ENCODE measurements around the gene PPP1R7. TPM values are rescaled to one million over a fixed set of nuclear protein-coding genes. Genes with fewer than 3 reads are reported as not detected.
"Not testable (repeated sequence)": the region's sequence is repeated elsewhere in the genome, so short reads cannot be mapped to it uniquely, and the experiment has no call there.

The PPP1R7 gene, protein sequence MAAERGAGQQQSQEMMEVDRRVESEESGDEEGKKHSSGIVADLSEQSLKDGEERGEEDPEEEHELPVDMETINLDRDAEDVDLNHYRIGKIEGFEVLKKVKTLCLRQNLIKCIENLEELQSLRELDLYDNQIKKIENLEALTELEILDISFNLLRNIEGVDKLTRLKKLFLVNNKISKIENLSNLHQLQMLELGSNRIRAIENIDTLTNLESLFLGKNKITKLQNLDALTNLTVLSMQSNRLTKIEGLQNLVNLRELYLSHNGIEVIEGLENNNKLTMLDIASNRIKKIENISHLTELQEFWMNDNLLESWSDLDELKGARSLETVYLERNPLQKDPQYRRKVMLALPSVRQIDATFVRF
- total RNA-seq: 10 to 100 TPM; 21.5 to 38.7 (median 31.5) TPM
- polyA plus RNA-seq: 10 to 100 TPM; 28.5 to 37.1 TPM

DNA sequence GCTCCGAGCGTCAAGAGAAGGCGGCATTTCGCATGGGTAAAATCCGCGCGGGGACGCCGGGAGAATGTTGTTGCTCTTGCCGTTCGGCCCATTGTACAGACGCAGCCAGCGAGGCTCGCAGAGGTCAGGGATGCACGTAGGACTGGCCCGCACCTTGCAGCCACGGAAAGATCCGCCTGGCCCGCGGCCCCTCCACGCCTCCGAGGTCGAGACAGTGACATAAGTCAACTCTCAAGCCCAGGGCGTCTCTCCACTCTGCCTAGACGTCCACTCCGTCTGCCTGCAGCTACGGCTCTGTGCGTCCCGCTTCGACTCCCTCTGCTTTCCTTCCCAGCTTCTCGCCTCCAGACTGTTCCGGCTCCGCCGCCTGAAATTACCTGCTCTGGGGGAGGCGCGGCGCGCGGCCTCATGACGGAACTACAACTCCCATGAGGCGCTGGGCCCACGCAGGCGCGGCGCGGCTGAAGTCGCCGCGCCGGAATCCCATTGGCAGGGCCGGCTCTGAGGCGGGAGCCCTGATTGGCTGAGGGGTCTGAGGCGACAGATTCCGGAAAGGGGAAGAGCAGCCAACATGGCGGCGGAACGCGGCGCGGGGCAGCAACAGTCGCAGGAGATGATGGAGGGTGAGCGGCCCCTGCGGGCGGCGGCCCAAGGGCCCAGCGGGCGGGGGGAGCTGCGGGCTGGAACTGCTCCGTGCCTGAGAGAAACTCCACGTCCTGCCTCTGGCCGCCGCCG is at the start of gene PPP1R7:
TSS of gene PPP1R7 (plus strand) at position 543 of the 735 bp plus-strand sequence. CDS start at position 572, 29 bp downstream.
- 0% methylated on average over 64 to 73 of the region's 73 CpGs for WGBS, 2 donors
- no peaks in the 10 kb centered on the region for H3K27me3 ChIP-seq
- intact Hi-C loops (cut with DNase I): no loop called here
- DNase-seq (peak; percentile 94 to 98 (median 96)), FAIRE-seq (peak; percentile 56), ATAC-seq (peak; percentile 90 to 97 (median 93))
- no peaks in the 10 kb centered on the region for H3K36me3 ChIP-seq
- H3K4me3 ChIP-seq: peak within 1 kb of the TSS; percentile 80 to 97 (median 94)
- TF ChIP-seq, protein P1, sequence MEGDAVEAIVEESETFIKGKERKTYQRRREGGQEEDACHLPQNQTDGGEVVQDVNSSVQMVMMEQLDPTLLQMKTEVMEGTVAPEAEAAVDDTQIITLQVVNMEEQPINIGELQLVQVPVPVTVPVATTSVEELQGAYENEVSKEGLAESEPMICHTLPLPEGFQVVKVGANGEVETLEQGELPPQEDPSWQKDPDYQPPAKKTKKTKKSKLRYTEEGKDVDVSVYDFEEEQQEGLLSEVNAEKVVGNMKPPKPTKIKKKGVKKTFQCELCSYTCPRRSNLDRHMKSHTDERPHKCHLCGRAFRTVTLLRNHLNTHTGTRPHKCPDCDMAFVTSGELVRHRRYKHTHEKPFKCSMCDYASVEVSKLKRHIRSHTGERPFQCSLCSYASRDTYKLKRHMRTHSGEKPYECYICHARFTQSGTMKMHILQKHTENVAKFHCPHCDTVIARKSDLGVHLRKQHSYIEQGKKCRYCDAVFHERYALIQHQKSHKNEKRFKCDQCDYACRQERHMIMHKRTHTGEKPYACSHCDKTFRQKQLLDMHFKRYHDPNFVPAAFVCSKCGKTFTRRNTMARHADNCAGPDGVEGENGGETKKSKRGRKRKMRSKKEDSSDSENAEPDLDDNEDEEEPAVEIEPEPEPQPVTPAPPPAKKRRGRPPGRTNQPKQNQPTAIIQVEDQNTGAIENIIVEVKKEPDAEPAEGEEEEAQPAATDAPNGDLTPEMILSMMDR (IDR thresholded peaks at IDR 0.05): no peak
- H3K9me3 ChIP-seq: no peaks in the 10 kb centered on the region
- H3K27ac ChIP-seq: peak within 1 kb of the TSS; percentile 46 to 72 (median 62)
- H3K4me1 ChIP-seq: peaks cover 0 to 14% (median 12%) of the 10 kb centered on the region in 3 donors

DNA sequence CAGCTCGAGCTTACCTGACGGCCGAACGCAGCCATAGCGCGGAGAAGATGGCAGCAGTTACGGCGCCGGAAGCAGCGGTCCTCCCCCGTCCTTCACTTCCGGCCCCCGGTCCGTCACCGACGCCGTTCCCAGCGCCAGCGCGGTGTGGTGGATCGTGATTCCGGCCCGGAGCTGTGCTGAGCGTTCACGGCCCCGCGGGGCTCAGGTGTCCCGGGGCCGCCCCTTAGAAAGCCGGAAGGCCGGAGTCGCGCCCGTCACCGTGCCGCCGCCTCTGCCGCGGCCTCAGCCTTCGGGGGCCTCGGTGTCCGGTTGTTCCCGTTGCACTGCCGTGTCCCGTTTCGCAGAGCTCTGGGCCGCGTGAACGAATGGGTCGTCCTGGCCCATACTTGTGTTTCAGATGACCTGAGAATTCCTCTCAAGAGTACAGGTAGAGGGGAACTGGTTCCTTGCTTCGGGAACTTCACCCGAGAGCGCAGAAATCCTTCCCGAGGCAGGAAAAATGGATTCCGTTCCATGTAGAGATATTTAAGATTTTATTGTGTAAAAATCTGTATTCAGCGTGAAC is 47.9 kb upstream of the PPP1R7 start, which contains the start of gene MTERF4:
TSS of gene MTERF4 (minus strand) at position 49 of the 565 bp plus-strand sequence. CDS start at position 35, 14 bp downstream.
- peak; percentile 86 to 96 (median 90) for DNase-seq
- Histone ChIP-seq H3K27me3 (no peaks in the 10 kb centered on the region), H3K9me3 (no peaks in the 10 kb centered on the region), H3K4me3 (peak within 1 kb of the TSS; percentile 76 to 94 (median 86)), H3K36me3 (peaks cover 0 to 17% (median 0%) of the 10 kb centered on the region in 3 donors), H3K27ac (peak within 1 kb of the TSS; percentile 81 to 91 (median 87)), H3K4me1 (peaks cover 7 to 21% (median 15%) of the 10 kb centered on the region in 3 donors)
- WGBS, 2 donors: 0% methylated on average over 51 to 56 of the region's 56 CpGs
- TF ChIP-seq, protein P1 (IDR thresholded peaks at IDR 0.05): no peak
- no peak for FAIRE-seq
- ATAC-seq: peak; percentile 97 to 99 (median 99)
- intact Hi-C loops (cut with DNase I): no loop called here

DNA sequence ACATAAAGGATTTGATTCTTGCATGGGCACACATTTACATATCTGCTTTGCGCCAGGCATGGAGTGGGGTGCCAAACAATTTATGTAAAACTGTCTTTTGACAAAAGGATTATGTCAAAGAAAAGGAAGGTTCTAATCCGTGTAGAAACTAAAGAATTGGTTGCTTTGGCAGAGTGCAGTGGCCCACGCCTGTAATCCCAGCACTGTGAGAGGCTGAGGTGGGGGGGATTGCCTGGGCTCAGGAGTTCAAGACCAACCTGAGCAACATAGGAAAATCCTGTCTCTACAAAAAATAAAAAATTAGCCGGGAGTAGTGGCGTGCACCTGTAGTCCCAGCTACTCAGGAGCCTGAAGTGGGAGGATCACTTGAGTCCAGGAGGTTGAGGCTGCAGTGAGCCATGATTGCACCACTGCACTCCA is 47.1 kb upstream of the PPP1R7 start:
- Histone ChIP-seq H3K27me3 (no peaks in the 10 kb centered on the region), H3K36me3 (peaks cover 0 to 17% (median 0%) of the 10 kb centered on the region in 3 donors), H3K9me3 (no peaks in the 10 kb centered on the region), H3K4me1 (peaks cover 7 to 21% (median 15%) of the 10 kb centered on the region in 3 donors), H3K4me3 (peak overlapping the region; percentile 76 to 94 (median 86)), H3K27ac (peak overlapping the region in 2 of 4 donors; percentile 89 to 91)
- intact Hi-C loops (cut with DNase I): no loop called here
- TF ChIP-seq, protein P1 (IDR thresholded peaks at IDR 0.05): no peak
- no peak for ATAC-seq
- DNase-seq: peak in 1 of 6 donors; percentile 27
- no peak for FAIRE-seq
- 21% methylated on average over 5 of the region's 5 CpGs for WGBS, 2 donors

DNA sequence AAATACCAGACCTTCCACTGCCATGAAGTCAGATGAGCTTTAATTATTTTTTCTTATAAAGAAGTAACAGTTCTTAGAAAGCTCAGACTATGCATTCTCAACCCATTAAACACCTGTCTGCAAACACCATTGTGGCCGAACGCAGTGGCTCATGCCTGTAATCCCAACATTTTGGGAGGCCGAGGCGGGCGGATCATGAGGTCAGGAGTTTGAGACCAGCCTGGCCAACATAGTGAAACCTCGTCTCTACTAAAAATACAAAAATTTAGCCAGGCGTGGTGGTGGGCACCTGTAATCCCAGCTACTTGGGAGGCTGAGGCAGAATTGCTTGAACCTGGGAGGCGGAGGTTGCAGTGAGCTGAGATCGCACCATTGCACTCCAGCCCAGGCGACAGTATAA is 45.7 kb upstream of the PPP1R7 start:
- H3K36me3 ChIP-seq; H3K9me3 ChIP-seq; FAIRE-seq; H3K4me3 ChIP-seq; H3K27ac ChIP-seq; intact Hi-C loops (cut with DNase I); ATAC-seq; H3K27me3 ChIP-seq: not testable (repeated sequence)
- peak in 1 of 6 donors; percentile 28 for DNase-seq
- H3K4me1 ChIP-seq: peaks cover 7 to 21% (median 15%) of the 10 kb centered on the region in 3 donors
- 97 to 98% methylated on average over 10 of the region's 10 CpGs for WGBS, 2 donors

DNA sequence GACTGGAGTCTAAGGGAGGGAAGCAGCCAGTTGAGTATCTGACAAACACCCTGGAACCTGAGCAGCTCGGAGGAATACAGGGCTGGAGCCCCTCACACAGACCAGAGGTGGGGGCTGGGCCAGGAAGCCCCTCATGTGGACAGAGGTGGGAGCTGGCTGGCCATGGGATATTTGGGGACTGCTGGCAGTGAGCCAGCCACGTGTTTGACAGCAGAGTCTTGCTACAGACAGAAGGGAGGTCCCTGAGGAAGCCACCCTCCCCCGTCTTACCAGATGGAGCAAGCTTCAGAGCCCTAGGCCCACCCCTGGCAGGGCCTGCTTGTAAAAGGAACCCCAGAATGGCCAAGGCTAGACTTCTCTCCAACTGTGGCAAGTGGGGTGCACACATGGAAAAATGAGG is 44.6 kb upstream of the PPP1R7 start:
- Histone ChIP-seq H3K9me3 (no peaks in the 10 kb centered on the region), H3K4me1 (peaks cover 6 to 14% (median 12%) of the 10 kb centered on the region in 3 donors), H3K4me3 (no peak overlapping the region), H3K27me3 (no peaks in the 10 kb centered on the region), H3K27ac (no peak overlapping the region), H3K36me3 (no peaks in the 10 kb centered on the region)
- FAIRE-seq: no peak
- DNase-seq: no peak
- intact Hi-C loops (cut with DNase I): no loop called here
- ATAC-seq: no peak
- TF ChIP-seq, protein P1 (IDR thresholded peaks at IDR 0.05): no peak
- 56 to 65% methylated on average over 3 of the region's 3 CpGs for WGBS, 2 donors
